ENCODE results near the gene ZNF396. TPM values are rescaled to one million over a fixed set of nuclear protein-coding genes. Genes with fewer than 3 reads are reported as not detected.

ZNF396 gene
- total and polyA plus RNA-seq, 2 experiments from 2014 or later: 2.0 to 3.4 TPM

- Histone ChIP-seq H3K79me2 (no peaks in the 10 kb centered on the region), H3K4me3 (no peak overlapping the region), H3K36me3 (replicated peaks; ENCODE audit: insufficient read depth, low read depth) (no peaks in the 10 kb centered on the region), H3K4me1 (ENCODE audit: insufficient read depth) (no peaks in the 10 kb centered on the region), H2AFZ (no peak overlapping the region), H4K20me1 (ENCODE audit: insufficient read depth, poor library complexity, severe bottlenecking) (no peaks in the 10 kb centered on the region), H3K9me2 (replicated peaks; ENCODE audit: insufficient read depth) (no peaks in the 10 kb centered on the region), H3K27ac (no peak overlapping the region), H3K27me3 (no peaks in the 10 kb centered on the region), H3K4me2 (no peak overlapping the region), H3K9me3 (ENCODE audit: low read depth) (no peaks in the 10 kb centered on the region)
- no peak for TF ChIP-seq CTCF (IDR thresholded peaks at IDR 0.05; ENCODE audit: poor library complexity)
- no peak for TF ChIP-seq EZH2phosphoT487 (IDR thresholded peaks at IDR 0.05; ENCODE audit: low read depth, severe bottlenecking, unreplicated experiment)
- no peak for TF ChIP-seq EZH2 (IDR thresholded peaks at IDR 0.05; ENCODE audit: borderline replicate concordance)
- DNase-seq (ENCODE audit: low spot score): no peak
These were observed 48.3 kb downstream of the ZNF396 start for GRCh38 chr18:35328868-35329267.

- Histone ChIP-seq H3K27ac (no peak overlapping the region), H3K9me2 (replicated peaks; ENCODE audit: insufficient read depth) (no peaks in the 10 kb centered on the region), H3K79me2 (no peaks in the 10 kb centered on the region), H2AFZ (no peak overlapping the region), H4K20me1 (ENCODE audit: insufficient read depth, poor library complexity, severe bottlenecking) (no peaks in the 10 kb centered on the region), H3K27me3 (no peaks in the 10 kb centered on the region), H3K36me3 (replicated peaks; ENCODE audit: insufficient read depth, low read depth) (no peaks in the 10 kb centered on the region), H3K4me3 (no peak overlapping the region), H3K9me3 (ENCODE audit: low read depth) (no peaks in the 10 kb centered on the region), H3K4me1 (ENCODE audit: insufficient read depth) (no peaks in the 10 kb centered on the region), H3K4me2 (no peak overlapping the region)
- WGBS (ENCODE audit: low lambda C conversion rate, missing lambda C conversion rate): 71% methylated on average over 3 of the region's 3 CpGs
- DNase-seq (ENCODE audit: low spot score): no peak
- TF ChIP-seq EZH2phosphoT487 (IDR thresholded peaks at IDR 0.05; ENCODE audit: low read depth, severe bottlenecking, unreplicated experiment): no peak
- no peak for TF ChIP-seq EZH2 (IDR thresholded peaks at IDR 0.05; ENCODE audit: borderline replicate concordance)
- TF ChIP-seq CTCF (IDR thresholded peaks at IDR 0.05; ENCODE audit: poor library complexity): no peak
These were observed 50.3 kb downstream of the ZNF396 start for GRCh38 chr18:35326695-35327387.

- H4K20me1 ChIP-seq (ENCODE audit: insufficient read depth, poor library complexity, severe bottlenecking): no peaks in the 10 kb centered on the region
- H3K9me3 ChIP-seq (ENCODE audit: low read depth): no peaks in the 10 kb centered on the region
- no peaks in the 10 kb centered on the region for H3K9me2 ChIP-seq (replicated peaks; ENCODE audit: insufficient read depth)
- H3K27me3 ChIP-seq: no peaks in the 10 kb centered on the region
- no peak overlapping the region for H3K4me2 ChIP-seq
- TF ChIP-seq EZH2 (IDR thresholded peaks at IDR 0.05; ENCODE audit: borderline replicate concordance) (no peak), CTCF (IDR thresholded peaks at IDR 0.05; ENCODE audit: poor library complexity) (no peak), EZH2phosphoT487 (IDR thresholded peaks at IDR 0.05; ENCODE audit: low read depth, severe bottlenecking, unreplicated experiment) (no peak)
- no peaks in the 10 kb centered on the region for H3K36me3 ChIP-seq (replicated peaks; ENCODE audit: insufficient read depth, low read depth)
- H3K79me2 ChIP-seq: no peaks in the 10 kb centered on the region
- H3K27ac ChIP-seq: no peak overlapping the region
- 50% methylated on average over 2 of the region's 2 CpGs for WGBS (ENCODE audit: low lambda C conversion rate, missing lambda C conversion rate)
- H3K4me1 ChIP-seq (ENCODE audit: insufficient read depth): no peaks in the 10 kb centered on the region
- no peak overlapping the region for H3K4me3 ChIP-seq
- DNase-seq (ENCODE audit: low spot score): no peak
- no peak overlapping the region for H2AFZ ChIP-seq
These were observed 52.0 kb downstream of the ZNF396 start for GRCh38 chr18:35324926-35325655.

Data from hepatocyte (in vitro differentiated cells).